Femur (tissue), 1 donor: ENCODE results near the gene DCP1A.
"Not testable (repeated sequence)": the region's sequence is repeated elsewhere in the genome, so short reads cannot be mapped to it uniquely, and the experiment has no call there.

Source experiments
- DNase-seq: peaks from one replicate; pipeline ENCODE4 v3.0.0-alpha.2; 2017

The DCP1A gene

DNA sequence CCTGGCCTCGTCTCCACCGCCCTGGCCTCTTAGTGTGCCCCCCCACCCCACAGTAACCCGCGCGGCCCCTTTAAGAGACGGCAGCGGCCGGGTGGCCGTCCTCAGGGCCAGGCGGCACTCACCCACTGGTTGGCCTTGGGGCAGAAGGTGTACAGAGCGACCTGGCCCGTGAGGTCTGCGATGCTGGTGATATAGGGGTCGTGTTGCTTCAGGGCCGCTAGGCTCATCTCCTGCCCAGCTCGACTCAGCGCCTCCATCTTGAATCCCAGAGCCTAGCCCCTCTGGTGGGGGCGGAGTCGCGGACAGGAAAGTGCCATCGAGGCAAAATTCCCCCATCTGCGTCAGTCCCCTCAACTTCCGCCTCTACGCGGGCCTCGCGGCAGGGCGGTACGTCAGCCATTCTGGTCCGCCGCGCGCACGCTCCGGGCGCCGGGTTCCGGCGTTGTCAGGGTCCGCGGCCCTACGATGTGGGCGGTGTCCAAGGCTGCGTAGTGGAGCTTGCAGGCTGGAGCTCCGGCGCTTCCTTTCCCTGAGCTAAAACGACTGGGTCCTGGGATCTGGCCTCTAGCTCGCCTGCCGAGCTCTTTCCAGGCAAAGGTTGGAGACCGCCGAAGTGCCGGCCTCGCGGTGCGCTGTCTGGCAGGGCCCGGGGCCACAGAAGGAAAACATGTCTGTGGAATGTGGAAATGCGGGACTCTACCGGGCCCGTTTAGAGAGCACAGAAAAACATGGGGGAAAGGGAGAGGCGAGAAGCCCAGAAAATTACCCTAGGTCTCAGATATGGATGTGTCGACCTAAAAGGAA, at the start of gene DCP1A:
Gene DCP1A, minus strand, starts transcription at position 283 of the 804 bp plus-strand sequence. Its CDS starts 26 bp downstream, at position 257.
- DNase-seq: peak; percentile 98

- no peak for DNase-seq
These were observed 37.4 kb upstream of the DCP1A start for GRCh38 chr3:53384465-53385423.

GRCh38 chr3:53382106-53382505, 34.8 kb upstream of the DCP1A start:
- DNase-seq: no peak

DNA sequence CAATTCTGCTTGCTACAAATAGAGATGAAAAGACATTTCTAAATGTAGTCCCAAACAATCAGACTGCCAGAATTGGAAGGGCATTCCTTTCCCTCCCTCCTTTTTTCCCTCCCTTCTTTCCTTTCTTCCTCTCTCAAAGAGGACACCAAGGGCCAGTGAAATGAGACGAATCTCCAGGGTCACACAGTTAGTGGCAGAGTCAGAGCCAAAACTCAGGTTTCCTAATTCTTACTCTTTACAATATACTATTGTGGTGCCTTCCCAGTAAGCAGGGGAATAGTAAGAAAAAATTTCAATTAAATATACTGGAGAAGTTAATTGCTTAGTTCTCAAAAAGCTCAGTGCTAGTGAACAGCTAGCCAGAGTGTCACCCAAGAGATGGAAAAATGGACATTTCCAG, 33.0 kb upstream of the DCP1A start:
- no peak for DNase-seq

GRCh38 chr3:53379898-53380297, 32.6 kb upstream of the DCP1A start:
- DNase-seq: no peak

DNA sequence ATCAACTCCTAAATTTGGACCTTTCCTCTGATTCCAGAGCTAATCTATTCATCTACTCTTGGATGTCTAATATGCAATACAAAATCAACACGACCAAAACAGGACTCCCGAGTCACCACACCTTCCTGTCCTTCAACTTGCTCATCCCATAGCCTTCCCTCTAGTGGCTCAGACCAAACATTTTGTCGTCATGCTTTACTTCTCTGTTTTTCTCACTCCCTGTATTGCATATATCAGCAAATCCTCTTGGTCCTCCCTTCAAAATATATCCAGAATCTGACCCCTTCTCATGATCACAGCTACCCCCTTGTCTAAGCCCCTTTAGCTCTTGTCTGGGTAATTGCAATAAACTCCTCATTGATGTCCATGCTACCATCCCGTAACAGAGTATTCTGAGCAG, 30.5 kb upstream of the DCP1A start:
- DNase-seq: no peak

DNA sequence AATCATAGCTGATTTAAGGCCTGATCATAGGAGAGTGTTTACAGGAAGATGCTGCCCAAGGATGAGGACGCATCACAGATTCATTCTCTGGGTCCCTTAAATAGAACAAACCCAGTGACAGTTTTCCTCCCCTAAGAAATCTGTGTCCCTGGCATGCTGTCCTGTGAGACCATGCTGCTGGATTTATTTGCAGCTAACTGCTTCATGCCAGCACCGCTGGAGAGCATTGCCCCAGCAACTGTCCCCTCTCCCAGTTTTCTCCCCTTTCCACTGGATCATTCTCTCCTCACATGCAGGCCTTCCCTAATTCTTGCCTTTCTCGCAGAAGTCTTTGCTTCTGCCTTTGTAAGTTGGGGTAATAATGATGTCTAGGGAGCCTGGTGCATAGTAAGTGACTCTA, 29.3 kb upstream of the DCP1A start:
- no peak for DNase-seq

GRCh38 chr3:53375019-53375418, 27.7 kb upstream of the DCP1A start:
- DNase-seq: peak; percentile 64

GRCh38 chr3:53370719-53371118, 23.4 kb upstream of the DCP1A start:
- not testable (repeated sequence) for DNase-seq

DNA sequence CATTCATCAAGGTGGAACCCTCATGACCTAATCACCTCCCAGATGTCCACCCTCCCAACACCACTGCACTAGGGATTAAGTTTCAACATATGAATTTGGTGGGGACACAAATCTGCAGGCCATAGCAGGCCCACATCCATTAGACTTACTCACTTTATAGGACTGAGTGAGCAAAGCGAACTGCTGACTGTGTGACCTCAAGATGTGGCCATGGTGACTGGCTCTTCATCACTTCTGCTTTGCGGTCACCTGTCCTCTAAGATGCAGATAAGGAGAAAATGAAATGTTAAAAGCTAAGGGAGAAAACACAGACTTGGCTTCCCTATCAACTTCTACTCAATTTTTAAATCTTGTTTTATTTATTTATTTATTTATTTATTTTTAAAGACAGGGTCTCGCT, 14.5 kb upstream of the DCP1A start:
- no peak for DNase-seq

DNA sequence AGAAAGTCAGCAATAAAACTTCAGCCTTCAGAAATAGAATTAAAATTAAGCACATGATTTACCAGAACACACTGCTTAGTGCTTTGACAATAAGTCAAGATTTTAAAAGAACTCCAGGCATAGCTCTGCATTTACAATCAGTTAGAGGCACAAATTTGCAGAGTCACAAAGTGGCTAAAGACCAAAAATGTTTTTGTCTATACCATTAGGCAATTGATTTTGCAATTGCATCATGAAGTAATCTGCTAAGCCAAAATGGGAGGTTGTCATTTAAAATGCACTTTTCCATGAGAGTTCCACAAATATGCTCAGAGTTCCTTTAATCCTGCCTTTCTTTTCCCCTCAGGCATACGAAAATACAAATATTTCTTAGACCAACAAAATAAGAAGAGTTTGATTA, 10.1 kb upstream of the DCP1A start:
- DNase-seq: no peak

- no peak for DNase-seq
These were observed 7.7 kb upstream of the DCP1A start for GRCh38 chr3:53354945-53355498.

DNA sequence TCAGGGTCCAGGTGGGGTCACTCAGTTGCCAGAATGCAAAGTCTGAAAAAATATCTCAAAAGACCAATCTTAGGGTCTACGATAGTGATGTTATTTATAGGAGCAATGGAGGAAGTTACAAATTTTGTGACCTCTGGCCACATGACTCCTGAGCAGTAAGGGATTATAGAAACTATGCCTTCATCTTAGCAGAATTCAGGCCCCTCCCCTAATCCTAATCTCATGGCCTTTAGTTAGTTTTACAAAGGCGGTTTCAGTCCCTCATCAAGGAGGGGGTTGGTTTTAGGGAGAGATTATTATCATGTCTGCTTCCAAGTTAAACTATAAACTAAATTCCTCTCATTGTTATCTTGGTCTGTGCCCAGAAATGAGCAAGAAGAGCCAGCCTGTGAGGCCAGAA, 5.9 kb upstream of the DCP1A start:
- no peak for DNase-seq

- DNase-seq: peak; percentile 20
These were observed 3.3 kb upstream of the DCP1A start for GRCh38 chr3:53350652-53351051.

- not testable (repeated sequence) for DNase-seq
These were observed 775 bp upstream of the DCP1A start for GRCh38 chr3:53348118-53348517.

GRCh38 chr3:53346922-53347260, 452 bp downstream of the DCP1A start:
- no peak for DNase-seq

GRCh38 chr3:53346514-53346913, 829 bp downstream of the DCP1A start:
- peak; percentile 41 for DNase-seq

DNA sequence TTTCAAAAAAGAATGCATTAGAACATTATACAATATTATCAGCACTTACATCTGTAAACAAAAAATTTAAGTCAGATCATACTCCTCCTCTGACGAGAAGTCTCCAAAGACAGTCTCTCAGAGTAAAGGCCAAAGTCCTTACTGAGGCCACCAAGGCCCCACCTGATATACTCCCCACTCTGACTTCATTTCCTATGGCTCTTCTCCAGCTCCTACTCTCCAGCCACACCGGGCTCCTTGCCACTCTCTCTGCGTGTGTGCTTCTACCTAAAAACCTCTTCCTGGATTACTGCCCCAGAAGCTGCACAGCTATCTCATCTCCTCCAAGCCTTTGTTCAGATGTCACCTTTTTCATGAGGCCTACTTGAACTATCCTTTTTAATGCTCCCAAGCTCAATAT, 5.0 kb downstream of the DCP1A start:
- no peak for DNase-seq

DNA sequence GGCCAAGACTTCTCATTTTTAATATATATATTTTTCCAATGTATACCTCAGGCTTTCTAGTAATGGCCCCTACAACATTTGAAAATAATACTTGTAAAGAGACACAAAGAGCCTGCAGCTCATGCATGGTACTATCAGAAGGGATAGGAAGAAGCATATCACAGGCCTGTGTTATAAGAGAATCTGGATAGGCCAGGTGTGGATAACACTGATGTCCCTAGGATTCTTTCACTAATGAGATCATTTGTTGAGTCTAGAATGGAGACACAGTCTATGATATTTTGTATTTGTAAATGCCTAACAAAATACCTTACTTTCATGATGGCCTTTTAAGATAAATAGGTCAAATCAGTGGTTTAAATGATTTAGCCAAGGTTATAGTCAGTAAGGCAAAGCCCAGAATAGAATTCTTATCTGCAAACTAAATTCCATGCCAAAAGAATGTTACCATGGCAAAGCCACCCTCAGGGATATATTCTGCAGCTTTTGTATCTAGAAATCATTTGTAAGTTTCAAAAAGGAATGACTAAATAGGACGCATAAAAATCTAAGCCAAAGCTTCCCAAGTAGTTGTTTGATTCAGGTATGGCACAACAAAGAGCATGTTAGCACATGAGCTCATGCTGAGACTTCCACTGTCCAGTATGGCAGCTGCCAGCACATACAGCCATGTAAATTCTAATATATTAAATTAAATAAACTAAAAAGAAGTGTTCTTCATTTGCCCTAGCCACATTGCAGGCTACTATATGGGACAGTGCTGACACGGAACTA, 10.0 kb downstream of the DCP1A start:
- no peak for DNase-seq

DNA sequence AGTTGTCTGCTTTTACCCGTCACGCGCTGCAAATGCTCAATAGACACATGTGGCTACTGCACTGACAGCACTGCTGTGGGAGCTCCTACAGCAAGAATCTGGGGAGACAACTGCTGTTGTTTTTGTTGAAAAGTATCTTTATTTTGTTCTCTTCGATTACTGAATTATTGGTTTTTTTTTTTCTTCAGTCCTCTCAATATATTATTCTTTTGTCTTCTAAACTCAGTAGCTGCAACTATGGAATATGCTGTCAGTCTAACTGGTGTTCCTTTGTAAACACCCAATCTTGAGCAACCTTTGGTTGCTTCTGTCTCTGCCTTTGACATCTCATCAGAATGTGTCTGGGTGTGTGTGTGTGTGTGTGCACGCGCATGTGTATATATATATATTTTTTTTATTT, 12.6 kb downstream of the DCP1A start:
- DNase-seq: no peak

GRCh38 chr3:53331871-53332270, 15.5 kb downstream of the DCP1A start:
- no peak for DNase-seq

DNA sequence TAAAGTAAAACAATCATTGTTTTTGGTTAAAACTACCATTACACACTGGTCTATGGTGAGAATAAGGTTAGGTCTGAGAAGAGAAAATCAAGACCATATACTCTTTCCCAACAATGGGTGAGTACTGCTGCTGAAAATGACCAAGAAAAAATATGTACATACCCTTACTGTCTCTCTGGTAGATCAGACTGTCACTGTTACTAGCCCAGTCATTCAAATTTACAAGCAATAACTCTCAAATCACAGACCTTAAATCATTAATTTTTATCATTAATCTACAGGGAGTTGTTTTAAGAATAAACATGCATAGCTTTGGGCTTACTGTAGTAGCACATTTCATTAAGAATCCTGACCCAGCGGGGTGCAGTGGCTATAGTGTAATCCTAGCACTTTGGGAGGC, 17.4 kb downstream of the DCP1A start:
- no peak for DNase-seq

DNA sequence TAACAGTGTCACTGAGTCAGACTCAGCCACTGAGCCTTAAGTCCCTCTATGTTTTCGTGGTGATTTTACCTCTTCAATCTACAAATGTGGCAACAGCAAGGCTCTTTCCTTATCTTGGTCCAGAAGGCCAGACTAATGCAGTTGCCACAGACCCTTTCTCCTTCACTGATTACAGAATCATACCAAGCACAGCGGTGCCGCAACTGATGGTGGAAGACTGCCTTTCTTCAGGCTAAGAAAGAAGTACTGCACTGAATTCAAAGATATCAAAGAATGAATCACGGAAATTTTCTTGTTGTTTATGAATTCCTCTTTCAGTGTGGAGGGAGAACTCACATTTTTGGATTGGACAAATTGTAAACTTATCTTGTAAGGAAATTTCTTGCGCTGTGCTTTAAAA, 18.6 kb downstream of the DCP1A start:
- no peak for DNase-seq
